ENCODE data around the gene KLHL11. TPM values are rescaled to one million over a fixed set of nuclear protein-coding genes. Genes with fewer than 3 reads are reported as not detected.

Gene KLHL11
- total and polyA plus RNA-seq, 10 of the 15 experiments (the other 5 are each of a cell fraction or from before 2014, with no cell fraction given) = 0.07 to 17.2 (median 10.1) TPM

GRCh38 chr17:41825175-41825845 is 39.9 kb downstream of the KLHL11 start:
- in situ Hi-C loops (cut with MboI) (no loop called here), intact Hi-C loops (cut with micrococcal nuclease; ENCODE audit: unreplicated experiment) (no loop called here)
- CTCF ChIA-PET = no interaction called here
- SMC1A ChIA-PET (ENCODE audit: uncharacterized antibody, unreplicated experiment) = no interaction called here
- peaks cover 0 to 3% of the 10 kb centered on the region in 2 experiments; a peak in 1 of 4 replicates for H3K36me3 ChIP-seq (ENCODE audit: control insufficient read depth in 2 of 2, insufficient read depth in 2 of 2, low read length in 1 of 2)
- POLR2A ChIA-PET = no interaction called here
- H3K9me3 ChIP-seq (replicated peaks; ENCODE audit: control insufficient read depth, insufficient read depth, low read length) = no peaks in the 10 kb centered on the region
- 76% methylated on average over 19 of the region's 19 CpGs for WGBS (ENCODE audit: insufficient coverage, insufficient replicate concordance, low lambda C conversion rate, missing lambda C conversion rate)
- FAIRE-seq = no peak
- H3K27ac ChIP-seq (ENCODE audit: control insufficient read depth, insufficient read depth) = no peak overlapping the region
- no peak overlapping the region for H3K9ac ChIP-seq (ENCODE audit: control insufficient read depth, insufficient read depth, low read length)
- no peak overlapping the region for H2AFZ ChIP-seq (ENCODE audit: control insufficient read depth, low read depth, low read length)
- H3K4me2 ChIP-seq (ENCODE audit: control insufficient read depth, insufficient read depth) = no peak overlapping the region
- RAD21 ChIA-PET (ENCODE audit: unreplicated experiment) = no interaction called here
- no peaks in the 10 kb centered on the region for H3K4me1 ChIP-seq (ENCODE audit: control insufficient read depth, insufficient read depth, low read length)
- no peak overlapping the region for H3K4me3 ChIP-seq
- no peaks in the 10 kb centered on the region for H4K20me1 ChIP-seq (ENCODE audit: control insufficient read depth, insufficient read depth)
- H3K27me3 ChIP-seq (replicated peaks in 1 of 2; ENCODE audit: control insufficient read depth in 2 of 2, insufficient read depth in 2 of 2, low read length in 1 of 2) = no peaks in the 10 kb centered on the region
- DNase-seq (ENCODE audit: low read depth, low spot score) = no peak
- H3K79me2 ChIP-seq (ENCODE audit: control insufficient read depth, insufficient read depth, low read length) = no peaks in the 10 kb centered on the region
- TF ChIP-seq STAT1 (conservative IDR thresholded peaks at IDR 0.05) = no peak
- no peak for TF ChIP-seq ZNF217 (IDR thresholded peaks at IDR 0.05)
- TF ChIP-seq MEF2A (IDR thresholded peaks at IDR 0.05; ENCODE audit: insufficient read depth, low read depth, low read length) = no peak
- TF ChIP-seq RAD21 (IDR thresholded peaks at IDR 0.05; ENCODE audit: insufficient read depth, low read depth, low read length) = no peak
- no peak for TF ChIP-seq RFX5 (IDR thresholded peaks at IDR 0.05; ENCODE audit: low read depth, low read length)
- no peak for TF ChIP-seq HDAC6 (IDR thresholded peaks at IDR 0.05; ENCODE audit: unreplicated experiment)
- ATAC-seq = no peak
- BruUV-seq (replicated peaks) = no TSS peak

- intact Hi-C loops (cut with micrococcal nuclease; ENCODE audit: unreplicated experiment) (no loop called here), in situ Hi-C loops (cut with MboI) (no loop called here)
- FAIRE-seq (no peak), DNase-seq (ENCODE audit: low read depth, low spot score) (no peak), ATAC-seq (no peak)
- ChIA-PET RAD21 (ENCODE audit: unreplicated experiment) (no interaction called here), SMC1A (ENCODE audit: uncharacterized antibody, unreplicated experiment) (no interaction called here), CTCF (no interaction called here), POLR2A (no interaction called here)
- H3K36me3 ChIP-seq (ENCODE audit: control insufficient read depth in 2 of 2, insufficient read depth in 2 of 2, low read length in 1 of 2) = peaks cover 0 to 3% of the 10 kb centered on the region in 2 experiments; a peak in 1 of 4 replicates
- no TSS peak for BruUV-seq (replicated peaks)
- no peaks in the 10 kb centered on the region for H3K9me3 ChIP-seq (replicated peaks; ENCODE audit: control insufficient read depth, insufficient read depth, low read length)
- 69% methylated on average over 7 of the region's 7 CpGs for WGBS (ENCODE audit: insufficient coverage, insufficient replicate concordance, low lambda C conversion rate, missing lambda C conversion rate)
- H3K79me2 ChIP-seq (ENCODE audit: control insufficient read depth, insufficient read depth, low read length) = no peaks in the 10 kb centered on the region
- no peaks in the 10 kb centered on the region for H4K20me1 ChIP-seq (ENCODE audit: control insufficient read depth, insufficient read depth)
- no peaks in the 10 kb centered on the region for H3K27me3 ChIP-seq (replicated peaks in 1 of 2; ENCODE audit: control insufficient read depth in 2 of 2, insufficient read depth in 2 of 2, low read length in 1 of 2)
- H3K27ac ChIP-seq (ENCODE audit: control insufficient read depth, insufficient read depth) = no peak overlapping the region
- no peak overlapping the region for H3K9ac ChIP-seq (ENCODE audit: control insufficient read depth, insufficient read depth, low read length)
- H3K4me3 ChIP-seq = no peak overlapping the region
- H3K4me2 ChIP-seq (ENCODE audit: control insufficient read depth, insufficient read depth) = no peak overlapping the region
- peaks cover 3% of the 10 kb centered on the region for H3K4me1 ChIP-seq (ENCODE audit: control insufficient read depth, insufficient read depth, low read length)
- H2AFZ ChIP-seq (ENCODE audit: control insufficient read depth, low read depth, low read length) = no peak overlapping the region
- no peak for TF ChIP-seq RBBP5 (conservative IDR thresholded peaks at IDR 0.05)
- no peak for TF ChIP-seq CHD1 (IDR thresholded peaks at IDR 0.05; ENCODE audit: low read depth, low read length)
- no peak for TF ChIP-seq ZBTB40 (IDR thresholded peaks at IDR 0.05; ENCODE audit: borderline replicate concordance)
- TF ChIP-seq HDGF (IDR thresholded peaks at IDR 0.05) = no peak
- TF ChIP-seq JUNB (IDR thresholded peaks at IDR 0.05) = no peak
- no peak for TF ChIP-seq CHD4 (IDR thresholded peaks at IDR 0.05)
- TF ChIP-seq ZNF24 (IDR thresholded peaks at IDR 0.05) = no peak
- no peak for TF ChIP-seq SRF (IDR thresholded peaks at IDR 0.05; ENCODE audit: low read depth in 2 of 2, low read length in 2 of 2)
- TF ChIP-seq MXI1 (IDR thresholded peaks at IDR 0.05; ENCODE audit: low read depth, low read length) = no peak
Measured at GRCh38 chr17:41824086-41824485, 41.1 kb downstream of the KLHL11 start.
